Measurements from ENCODE around the gene INSIG1. TPM values are rescaled to one million over a fixed set of nuclear protein-coding genes. Genes with fewer than 3 reads are reported as not detected.

Gene INSIG1
- total RNA-seq, 1 experiment from 2014 or later: 54.7 TPM

DNA sequence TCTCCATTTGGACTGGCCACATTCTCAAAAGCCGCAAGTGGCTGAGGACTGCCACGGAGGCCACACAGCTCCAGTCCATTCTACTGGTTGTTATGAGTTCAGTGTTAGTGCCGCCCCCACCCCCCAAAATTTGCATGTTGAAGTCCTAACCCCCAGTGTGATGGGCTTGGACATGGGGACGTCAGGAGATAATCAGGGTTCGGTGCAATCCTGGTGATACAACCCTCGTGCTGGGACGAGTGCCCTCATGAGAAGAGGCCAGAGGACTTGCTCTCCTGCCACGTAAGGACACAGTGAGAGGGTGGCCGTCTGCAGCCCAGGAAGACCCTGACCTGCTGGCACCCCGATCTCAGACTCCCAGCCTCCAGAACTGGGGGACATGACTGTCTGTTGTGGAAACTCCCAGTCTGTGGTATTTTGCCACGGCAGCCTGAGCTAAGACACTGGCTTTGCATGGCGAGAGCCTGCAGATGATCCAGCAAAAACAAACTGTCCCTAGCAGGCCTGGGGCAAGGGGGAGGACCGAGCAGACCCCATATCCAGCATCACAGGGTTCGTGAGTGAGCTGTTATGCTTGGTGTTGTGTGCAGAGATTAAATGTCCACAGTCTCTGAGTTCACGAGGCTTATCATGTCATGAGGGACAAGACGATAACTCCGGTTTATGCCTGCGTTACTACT lies 41.5 kb upstream of the INSIG1 start:
- Histone ChIP-seq H3K36me3 (ENCODE audit: control insufficient read depth in 1 of 2, insufficient read depth in 2 of 2, low read length in 2 of 2) (no peaks in the 10 kb centered on the region), H3K4me1 (ENCODE audit: control insufficient read depth in 1 of 2, insufficient read depth in 2 of 2, low read length in 2 of 2) (peaks cover 0 to 4% of the 10 kb centered on the region in 2 experiments; a peak in 2 of 4 replicates), H2AFZ (ENCODE audit: low read depth, low read length, poor library complexity, severe bottlenecking) (no peak overlapping the region), H3K9me2 (ENCODE audit: insufficient read depth) (no peaks in the 10 kb centered on the region), H3K79me2 (ENCODE audit: insufficient read depth, low read length) (no peaks in the 10 kb centered on the region), H3K4me3 (replicated peaks in 1 of 2; ENCODE audit: low read depth in 1 of 2, low read length in 2 of 2) (no peak overlapping the region), H3K9ac (ENCODE audit: low read length) (no peak overlapping the region), H4K20me1 (ENCODE audit: insufficient read depth) (no peaks in the 10 kb centered on the region), H3K4me2 (ENCODE audit: low read length) (no peak overlapping the region), H3K27me3 (ENCODE audit: insufficient read depth, low read length) (no peaks in the 10 kb centered on the region), H3K9me3 (ENCODE audit: control insufficient read depth in 1 of 2, insufficient read depth in 1 of 2, low read depth in 1 of 2, low read length in 2 of 2) (no peaks in the 10 kb centered on the region), H3K27ac (ENCODE audit: low read depth, low read length) (no peak overlapping the region)
- ATAC-seq: no peak
- ChIA-PET CTCF (no interaction called here), POLR2A (no interaction called here), RAD21 (ENCODE audit: low non-redundant PET in 1 of 2, low total read pairs in 2 of 2, uncharacterized antibody in 2 of 2, unreplicated experiment in 2 of 2) (no interaction called here)
- intact Hi-C loops (cut with micrococcal nuclease): no loop called here
- no peak for TF ChIP-seq JUND (IDR thresholded peaks at IDR 0.05)
- TF ChIP-seq EGR1 (IDR thresholded peaks at IDR 0.05; ENCODE audit: low read depth): no peak
- TF ChIP-seq EZH2 (IDR thresholded peaks at IDR 0.05): no peak
- no peak for TF ChIP-seq EZH2phosphoT487 (IDR thresholded peaks at IDR 0.05; ENCODE audit: borderline replicate concordance)
- no peak for TF ChIP-seq FOSL1 (IDR thresholded peaks at IDR 0.05; ENCODE audit: low read depth)
- TF ChIP-seq, protein P1, sequence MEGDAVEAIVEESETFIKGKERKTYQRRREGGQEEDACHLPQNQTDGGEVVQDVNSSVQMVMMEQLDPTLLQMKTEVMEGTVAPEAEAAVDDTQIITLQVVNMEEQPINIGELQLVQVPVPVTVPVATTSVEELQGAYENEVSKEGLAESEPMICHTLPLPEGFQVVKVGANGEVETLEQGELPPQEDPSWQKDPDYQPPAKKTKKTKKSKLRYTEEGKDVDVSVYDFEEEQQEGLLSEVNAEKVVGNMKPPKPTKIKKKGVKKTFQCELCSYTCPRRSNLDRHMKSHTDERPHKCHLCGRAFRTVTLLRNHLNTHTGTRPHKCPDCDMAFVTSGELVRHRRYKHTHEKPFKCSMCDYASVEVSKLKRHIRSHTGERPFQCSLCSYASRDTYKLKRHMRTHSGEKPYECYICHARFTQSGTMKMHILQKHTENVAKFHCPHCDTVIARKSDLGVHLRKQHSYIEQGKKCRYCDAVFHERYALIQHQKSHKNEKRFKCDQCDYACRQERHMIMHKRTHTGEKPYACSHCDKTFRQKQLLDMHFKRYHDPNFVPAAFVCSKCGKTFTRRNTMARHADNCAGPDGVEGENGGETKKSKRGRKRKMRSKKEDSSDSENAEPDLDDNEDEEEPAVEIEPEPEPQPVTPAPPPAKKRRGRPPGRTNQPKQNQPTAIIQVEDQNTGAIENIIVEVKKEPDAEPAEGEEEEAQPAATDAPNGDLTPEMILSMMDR (IDR thresholded peaks at IDR 0.05 in 2 of 3, conservative IDR thresholded peaks at IDR 0.05 in 1 of 3; ENCODE audit: borderline replicate concordance in 1 of 3, insufficient read depth in 1 of 3, low read depth in 2 of 3, low read length in 2 of 3): no peak
- TF ChIP-seq CEBPB (IDR thresholded peaks at IDR 0.05; ENCODE audit: low read depth): no peak
- TF ChIP-seq SIN3A (IDR thresholded peaks at IDR 0.05; ENCODE audit: low read depth): no peak
- TF ChIP-seq, protein P2, sequence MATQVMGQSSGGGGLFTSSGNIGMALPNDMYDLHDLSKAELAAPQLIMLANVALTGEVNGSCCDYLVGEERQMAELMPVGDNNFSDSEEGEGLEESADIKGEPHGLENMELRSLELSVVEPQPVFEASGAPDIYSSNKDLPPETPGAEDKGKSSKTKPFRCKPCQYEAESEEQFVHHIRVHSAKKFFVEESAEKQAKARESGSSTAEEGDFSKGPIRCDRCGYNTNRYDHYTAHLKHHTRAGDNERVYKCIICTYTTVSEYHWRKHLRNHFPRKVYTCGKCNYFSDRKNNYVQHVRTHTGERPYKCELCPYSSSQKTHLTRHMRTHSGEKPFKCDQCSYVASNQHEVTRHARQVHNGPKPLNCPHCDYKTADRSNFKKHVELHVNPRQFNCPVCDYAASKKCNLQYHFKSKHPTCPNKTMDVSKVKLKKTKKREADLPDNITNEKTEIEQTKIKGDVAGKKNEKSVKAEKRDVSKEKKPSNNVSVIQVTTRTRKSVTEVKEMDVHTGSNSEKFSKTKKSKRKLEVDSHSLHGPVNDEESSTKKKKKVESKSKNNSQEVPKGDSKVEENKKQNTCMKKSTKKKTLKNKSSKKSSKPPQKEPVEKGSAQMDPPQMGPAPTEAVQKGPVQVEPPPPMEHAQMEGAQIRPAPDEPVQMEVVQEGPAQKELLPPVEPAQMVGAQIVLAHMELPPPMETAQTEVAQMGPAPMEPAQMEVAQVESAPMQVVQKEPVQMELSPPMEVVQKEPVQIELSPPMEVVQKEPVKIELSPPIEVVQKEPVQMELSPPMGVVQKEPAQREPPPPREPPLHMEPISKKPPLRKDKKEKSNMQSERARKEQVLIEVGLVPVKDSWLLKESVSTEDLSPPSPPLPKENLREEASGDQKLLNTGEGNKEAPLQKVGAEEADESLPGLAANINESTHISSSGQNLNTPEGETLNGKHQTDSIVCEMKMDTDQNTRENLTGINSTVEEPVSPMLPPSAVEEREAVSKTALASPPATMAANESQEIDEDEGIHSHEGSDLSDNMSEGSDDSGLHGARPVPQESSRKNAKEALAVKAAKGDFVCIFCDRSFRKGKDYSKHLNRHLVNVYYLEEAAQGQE (IDR thresholded peaks at IDR 0.05; ENCODE audit: low read depth): no peak
- no peak for TF ChIP-seq POLR2AphosphoS5 (IDR thresholded peaks at IDR 0.05; ENCODE audit: low read depth, low read length)
- TF ChIP-seq ZFX (IDR thresholded peaks at IDR 0.05): no peak
- TF ChIP-seq CBX3 (IDR thresholded peaks at IDR 0.05; ENCODE audit: low read depth): no peak
- no peak for TF ChIP-seq MAX (IDR thresholded peaks at IDR 0.05)
- TF ChIP-seq ATF3 (IDR thresholded peaks at IDR 0.05): no peak
- no peak for DNase-seq (ENCODE audit: low read depth, low spot score)
- BruUV-seq (replicated peaks): no TSS peak

Data from HCT116 (cell line).